NK-92 (cell line): Measurements from ENCODE around the gene PLXNA4.

ENCODE experiments used
- DNase-seq: peaks from one replicate; lab custom pipeline; 2025; ENCODE audit not compliant: unreplicated experiment; lab: John Stamatoyannopoulos, UW

Gene PLXNA4

GRCh38 chr7:132078891-132079735 is 497.2 kb downstream of the PLXNA4 start:
- DNase-seq = no peak

GRCh38 chr7:132077971-132078685 is 498.1 kb downstream of the PLXNA4 start:
- DNase-seq = no peak

DNA sequence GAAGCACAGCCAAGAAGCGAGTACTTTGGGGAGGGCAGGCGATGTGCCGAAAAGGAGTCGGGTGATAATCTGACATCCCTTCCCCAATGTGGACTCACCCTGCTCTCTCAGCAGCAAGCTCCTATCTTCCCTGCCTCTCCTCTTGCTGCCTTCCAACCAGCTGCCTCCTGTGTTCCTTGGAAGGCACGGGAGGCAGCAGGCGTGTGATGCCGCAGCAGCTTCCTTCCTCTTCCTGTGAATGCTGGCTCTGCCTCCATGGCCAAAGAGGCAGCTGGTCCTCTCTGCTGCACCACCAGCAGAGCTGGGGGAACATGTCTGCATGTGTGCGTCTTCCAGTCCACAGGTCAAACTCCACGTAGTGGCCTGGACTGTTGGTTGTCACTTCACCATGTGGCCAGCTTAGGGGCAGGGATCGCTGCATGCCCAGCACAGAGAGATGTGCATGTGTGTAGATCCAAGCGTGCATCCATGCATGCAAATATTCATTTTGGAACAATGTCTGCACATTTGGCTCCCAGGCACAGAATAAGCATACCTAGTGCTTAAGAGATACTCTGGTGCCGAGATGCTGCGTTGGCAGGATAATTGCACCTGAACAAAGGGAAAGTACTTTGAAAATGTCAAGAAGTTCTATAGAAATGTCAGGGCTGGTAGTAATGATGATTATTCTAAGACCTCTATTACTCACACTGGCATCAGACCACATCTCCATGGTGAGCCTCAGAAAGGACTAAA is 499.8 kb downstream of the PLXNA4 start:
- DNase-seq = no peak

DNA sequence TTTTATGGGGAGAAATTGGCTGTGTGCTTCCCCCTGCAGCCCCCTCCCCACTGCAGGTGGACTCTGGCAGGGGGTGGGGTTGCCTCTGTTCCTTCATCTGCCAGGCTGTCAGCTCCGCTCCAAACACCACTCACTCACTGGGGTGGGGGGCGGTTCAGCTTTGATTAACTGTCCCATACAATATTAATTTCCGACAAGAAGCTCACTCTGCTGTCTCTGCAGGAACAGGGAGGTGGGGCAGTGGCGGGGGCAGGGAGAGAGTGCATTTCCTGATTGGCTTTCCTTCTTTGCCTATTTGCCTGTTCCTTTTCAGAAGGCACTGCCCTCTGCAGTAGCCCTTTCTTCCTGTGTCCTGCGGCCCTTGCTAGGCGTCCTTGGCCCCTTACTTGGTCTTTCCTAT is 500.8 kb downstream of the PLXNA4 start:
- no peak for DNase-seq

DNA sequence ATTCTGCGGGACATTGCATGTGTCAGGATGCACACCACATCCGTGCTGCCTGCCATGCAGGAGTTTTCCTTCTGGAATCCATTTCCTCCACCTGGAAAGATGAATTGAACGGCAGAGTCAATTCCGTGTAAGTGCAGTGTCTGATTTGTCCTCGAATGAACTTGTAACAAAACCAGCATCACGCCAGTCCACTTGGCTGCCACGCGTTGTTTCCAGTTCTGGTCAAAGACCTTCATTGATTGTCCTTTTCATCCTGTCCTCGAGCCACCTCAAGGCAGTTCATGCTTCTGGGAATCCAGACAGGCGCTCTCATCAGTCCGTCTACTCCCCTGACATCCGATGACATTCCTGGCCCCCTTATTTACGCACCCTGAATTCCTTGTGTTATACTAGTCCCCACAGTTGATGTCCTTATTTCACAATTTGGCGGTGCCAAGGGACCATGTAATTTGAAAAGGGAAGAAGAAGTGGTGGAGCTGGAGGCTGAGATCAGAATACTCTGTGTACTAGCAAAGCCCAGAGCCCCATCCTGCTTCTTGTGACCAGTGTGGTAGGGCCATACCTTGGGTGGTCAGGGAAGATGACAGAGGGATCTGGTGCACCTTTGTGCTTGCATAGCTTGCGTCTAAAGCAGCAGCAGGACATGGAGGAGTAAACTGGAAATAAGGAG is 502.2 kb downstream of the PLXNA4 start:
- no peak for DNase-seq
